ENCODE data around the gene HLA-B.
"Not testable (repeated sequence)": the region's sequence is repeated elsewhere in the genome, so short reads cannot be mapped to it uniquely, and the experiment has no call there.

HLA-B gene

GRCh38 chr6:31383149-31383548 lies 26.2 kb upstream of the HLA-B start:
- no peak for DNase-seq (ENCODE audit: low spot score)

GRCh38 chr6:31381666-31382065 lies 24.7 kb upstream of the HLA-B start:
- DNase-seq (ENCODE audit: low spot score): no peak

- no peak for DNase-seq (ENCODE audit: low spot score)
These were observed 22.9 kb upstream of the HLA-B start for GRCh38 chr6:31379850-31380249.

GRCh38 chr6:31378721-31379103 lies 21.7 kb upstream of the HLA-B start:
- DNase-seq (ENCODE audit: low spot score): no peak

GRCh38 chr6:31378062-31378720 lies 21.2 kb upstream of the HLA-B start:
- DNase-seq (ENCODE audit: low spot score): no peak

- no peak for DNase-seq (ENCODE audit: low spot score)
These were observed 20.1 kb upstream of the HLA-B start for GRCh38 chr6:31377029-31377428.

GRCh38 chr6:31375699-31376098 lies 18.7 kb upstream of the HLA-B start:
- DNase-seq (ENCODE audit: low spot score): no peak

GRCh38 chr6:31374118-31374517 lies 17.1 kb upstream of the HLA-B start:
- not testable (repeated sequence) for DNase-seq (ENCODE audit: low spot score)

GRCh38 chr6:31368461-31368860 lies 11.5 kb upstream of the HLA-B start:
- no peak for DNase-seq (ENCODE audit: low spot score)

GRCh38 chr6:31366693-31367470 lies 9.9 kb upstream of the HLA-B start:
- DNase-seq (ENCODE audit: low spot score): peak; percentile 87

GRCh38 chr6:31365864-31366263 lies 8.9 kb upstream of the HLA-B start:
- DNase-seq (ENCODE audit: low spot score): no peak

GRCh38 chr6:31363811-31364210 lies 6.8 kb upstream of the HLA-B start:
- no peak for DNase-seq (ENCODE audit: low spot score)

GRCh38 chr6:31362751-31363150 lies 5.8 kb upstream of the HLA-B start:
- no peak for DNase-seq (ENCODE audit: low spot score)

GRCh38 chr6:31359581-31359980 lies 2.6 kb upstream of the HLA-B start:
- no peak for DNase-seq (ENCODE audit: low spot score)

GRCh38 chr6:31358302-31358701 lies 1.3 kb upstream of the HLA-B start:
- DNase-seq (ENCODE audit: low spot score): no peak

- no peak for DNase-seq (ENCODE audit: low spot score)
These were observed 907 bp upstream of the HLA-B start for GRCh38 chr6:31357886-31358285.

- no peak for DNase-seq (ENCODE audit: low spot score)
These were observed 598 bp downstream of the HLA-B start for GRCh38 chr6:31356216-31356945.

- DNase-seq (ENCODE audit: low spot score): no peak
These were observed 1.4 kb downstream of the HLA-B start for GRCh38 chr6:31355583-31355948.

- DNase-seq (ENCODE audit: low spot score): no peak
These were observed 2.0 kb downstream of the HLA-B start for GRCh38 chr6:31354864-31355582.

- no peak for DNase-seq (ENCODE audit: low spot score)
These were observed 2.7 kb downstream of the HLA-B start for GRCh38 chr6:31354158-31354863.

GRCh38 chr6:31353384-31353945 lies 3.5 kb downstream of the HLA-B start:
- no peak for DNase-seq (ENCODE audit: low spot score)

Measured in D341Med (cell line).